CD4-positive, alpha-beta T cell treated with Interleukin-10 for 1 hour (primary cell): Measurements from ENCODE around the gene SLC18A2.
"Not testable (repeated sequence)": the region's sequence is repeated elsewhere in the genome, so short reads cannot be mapped to it uniquely, and the experiment has no call there.

Experiments
- DNase-seq: peaks from one replicate; pipeline ENCODE4 v3.0.0-alpha.2; 2020

Gene SLC18A2

DNA sequence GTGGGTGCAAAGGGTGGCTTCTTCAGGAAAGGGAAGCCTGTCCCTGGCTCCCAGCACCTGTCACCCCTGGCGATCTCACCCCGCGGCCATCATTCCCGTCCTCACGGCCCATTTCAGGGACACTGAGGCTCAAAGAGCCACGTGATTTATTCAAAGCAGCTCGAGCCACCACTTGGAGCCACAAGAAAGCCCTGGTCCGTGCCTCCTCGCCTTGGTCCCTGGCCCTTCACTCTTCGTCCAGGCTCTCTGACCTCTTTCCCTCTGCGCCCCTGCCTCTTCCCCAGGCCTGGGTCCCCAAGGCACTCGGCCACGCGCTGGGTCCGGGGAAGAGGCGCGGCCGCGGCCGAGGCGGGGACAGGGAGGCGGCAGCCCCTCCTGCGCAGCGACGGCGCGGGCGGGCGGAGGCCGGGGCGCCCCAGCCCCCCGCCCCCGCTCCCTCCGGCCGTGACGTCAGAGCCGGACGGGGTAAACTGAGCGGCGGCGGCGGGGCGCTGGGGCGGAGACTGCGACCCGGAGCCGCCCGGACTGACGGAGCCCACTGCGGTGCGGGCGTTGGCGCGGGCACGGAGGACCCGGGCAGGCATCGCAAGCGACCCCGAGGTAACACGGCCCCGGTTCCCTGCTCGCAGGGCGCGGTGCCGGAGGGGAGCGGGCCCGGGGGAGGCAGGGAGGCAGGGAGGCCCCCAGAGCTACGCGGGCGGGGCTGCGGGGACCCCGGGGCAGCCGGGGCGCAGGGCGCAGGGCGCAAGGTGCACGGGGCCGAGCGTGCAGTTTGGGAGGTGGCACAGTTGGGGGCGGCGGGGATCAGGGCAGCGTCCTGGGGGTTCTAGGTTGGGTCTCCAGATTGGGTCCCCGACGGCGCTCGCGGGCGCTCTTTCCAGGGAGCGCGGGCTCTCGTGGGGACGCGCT is at the start of gene SLC18A2:
Gene SLC18A2, plus strand, starts transcription at position 494 of the 909 bp plus-strand sequence. CDS start 580 bp downstream, outside the sequence.
- DNase-seq: no peak

DNA sequence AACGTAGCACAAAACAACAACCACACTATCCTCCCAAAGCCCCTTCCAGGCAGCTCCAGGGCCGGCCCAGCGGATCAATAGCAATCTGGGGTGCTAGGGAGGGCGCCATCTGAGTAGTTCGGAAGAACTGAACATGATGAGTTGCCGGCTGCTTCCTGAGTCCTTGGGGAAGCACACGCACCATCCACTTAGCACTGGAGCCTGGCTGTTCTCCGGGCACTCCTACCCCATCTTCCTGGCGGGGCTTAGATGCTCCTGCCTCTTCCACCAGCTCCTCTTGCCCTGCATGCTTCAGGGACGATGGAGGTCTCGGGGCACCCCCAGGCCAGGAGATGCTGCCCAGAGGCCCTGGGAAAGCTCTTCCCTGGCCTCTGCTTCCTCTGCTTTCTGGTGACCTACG is 43.7 kb upstream of the SLC18A2 start, which contains the start of gene KCNK18:
Gene KCNK18, plus strand, starts transcription at position 301 of the 400 bp plus-strand sequence. Its CDS starts 0 bp downstream, at position 301.
- no peak for DNase-seq

GRCh38 chr10:117198088-117198487 is 42.8 kb upstream of the SLC18A2 start:
- DNase-seq: no peak

- no peak for DNase-seq
These were observed 39.1 kb upstream of the SLC18A2 start for GRCh38 chr10:117201826-117202225.

DNA sequence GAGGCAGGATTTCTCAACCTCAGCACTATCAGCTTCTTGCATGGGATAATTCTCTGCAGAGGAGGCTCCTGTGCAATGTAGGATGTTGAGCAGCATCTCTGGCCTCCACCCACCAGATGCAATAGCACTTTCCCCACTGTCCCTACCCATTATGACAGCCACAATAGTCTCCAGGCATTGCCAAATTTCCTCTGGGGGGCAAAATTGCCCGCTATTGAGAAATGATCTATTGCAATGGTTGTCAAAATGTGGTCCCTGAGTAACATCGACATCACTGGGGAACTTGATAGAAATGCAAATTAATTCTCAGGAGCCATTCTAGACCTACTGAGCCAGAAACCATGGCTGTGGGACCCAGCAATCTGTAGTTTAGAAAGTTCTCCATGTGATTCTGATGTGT is 36.6 kb upstream of the SLC18A2 start:
- DNase-seq: no peak

GRCh38 chr10:117212176-117212575 is 28.7 kb upstream of the SLC18A2 start:
- no peak for DNase-seq

GRCh38 chr10:117214401-117214800 is 26.5 kb upstream of the SLC18A2 start:
- no peak for DNase-seq

- no peak for DNase-seq
These were observed 25.8 kb upstream of the SLC18A2 start for GRCh38 chr10:117215079-117215478.

- DNase-seq: no peak
These were observed 24.9 kb upstream of the SLC18A2 start for GRCh38 chr10:117216028-117216427.

- peak; percentile 67 for DNase-seq
These were observed 24.2 kb upstream of the SLC18A2 start for GRCh38 chr10:117216611-117217195.

DNA sequence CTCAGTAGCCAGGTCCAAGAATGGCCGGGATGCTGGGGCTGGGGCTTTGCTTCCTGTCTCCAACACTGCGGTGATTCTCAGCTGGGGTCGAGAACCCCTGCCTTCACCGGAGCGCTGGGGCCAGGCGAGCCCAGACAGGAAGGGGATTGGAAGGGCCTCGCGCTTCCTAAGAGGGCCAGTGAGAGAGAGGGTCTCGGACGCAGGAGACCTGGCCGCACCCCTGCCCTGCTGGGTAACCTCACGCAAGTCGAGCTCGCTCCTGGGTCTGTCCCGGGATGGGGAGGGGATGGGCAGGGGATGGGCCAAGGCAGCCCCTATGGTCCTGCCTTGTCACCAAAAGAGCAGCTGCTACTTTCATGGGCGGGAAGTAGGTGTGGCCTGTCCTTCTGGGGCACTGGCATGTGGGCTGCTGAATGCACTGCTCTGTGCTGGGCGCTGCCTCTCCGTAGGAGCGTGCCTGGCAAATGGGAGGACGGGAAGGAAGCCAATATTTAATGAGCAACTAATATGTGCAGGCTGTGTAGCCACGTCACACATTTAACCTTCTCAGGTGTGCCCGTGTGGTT is 23.6 kb upstream of the SLC18A2 start:
- DNase-seq: no peak

DNA sequence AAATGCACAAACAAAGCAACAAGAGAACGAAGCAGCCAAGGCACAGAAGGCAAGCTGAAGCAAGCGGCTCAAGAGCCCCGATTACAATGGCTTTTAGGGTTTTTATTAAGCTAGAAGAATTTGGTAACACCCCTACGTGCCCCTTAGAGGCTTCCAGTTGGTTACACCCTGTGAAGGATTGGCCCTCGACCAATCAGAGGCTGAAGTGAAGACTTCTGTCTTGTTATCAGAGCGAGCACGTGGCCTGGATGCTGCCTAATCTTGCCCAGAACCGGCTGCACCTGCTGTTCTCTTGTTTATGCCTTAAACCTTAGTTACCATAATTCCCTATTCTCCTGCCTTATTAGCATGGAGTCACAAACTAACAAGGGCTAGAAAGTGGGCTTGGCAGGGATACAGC is 22.3 kb upstream of the SLC18A2 start:
- no peak for DNase-seq

GRCh38 chr10:117221156-117221711 is 19.7 kb upstream of the SLC18A2 start:
- DNase-seq: no peak

- no peak for DNase-seq
These were observed 18.4 kb upstream of the SLC18A2 start for GRCh38 chr10:117222552-117222951.

GRCh38 chr10:117222976-117223692 is 17.8 kb upstream of the SLC18A2 start:
- DNase-seq: no peak

GRCh38 chr10:117223693-117224430 is 17.1 kb upstream of the SLC18A2 start:
- no peak for DNase-seq

DNA sequence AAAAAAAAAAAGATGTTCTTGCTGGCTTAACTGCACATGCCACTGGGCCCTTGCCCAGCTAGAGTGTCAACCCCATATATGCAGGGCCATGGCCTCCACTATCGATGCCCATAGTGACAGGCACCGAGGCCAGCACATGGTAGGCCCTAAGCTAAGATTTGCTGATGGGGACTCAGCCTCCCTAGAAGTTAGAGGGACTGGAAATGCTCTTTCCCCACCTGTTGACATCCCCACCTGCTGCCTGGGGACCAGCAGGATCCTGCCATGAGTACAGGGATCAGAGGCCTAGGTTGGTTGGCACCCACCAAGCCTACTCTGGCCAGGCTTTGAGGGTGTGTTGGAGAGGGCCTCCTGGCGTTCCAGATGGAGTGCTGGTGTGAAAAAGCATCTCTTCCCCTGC is 16.0 kb upstream of the SLC18A2 start:
- no peak for DNase-seq

GRCh38 chr10:117226813-117227451 is 14.0 kb upstream of the SLC18A2 start:
- no peak for DNase-seq

- DNase-seq: no peak
These were observed 12.7 kb upstream of the SLC18A2 start for GRCh38 chr10:117228210-117228609.

- DNase-seq: not testable (repeated sequence)
These were observed 10.8 kb upstream of the SLC18A2 start for GRCh38 chr10:117230107-117230506.

- DNase-seq: no peak
These were observed 3.4 kb upstream of the SLC18A2 start for GRCh38 chr10:117237401-117237991.
